H1 (cell line): Measurements from ENCODE around the gene ARL10.

ENCODE experiments used
- KDM5A ChIP-seq: fragments of 200-600 bp; IDR thresholded peaks from 2 replicates; pipeline ENCODE4 v1.7.1; 2012; ENCODE audit warnings: mild to moderate bottlenecking, low read length, inconsistent platforms, mixed read lengths
- POLR2AphosphoS5 ChIP-seq: IDR thresholded peaks from 2 replicates; pipeline ENCODE4 v1.6.1; 2011; ENCODE audit warnings: low read depth, low read length
- RBBP5 ChIP-seq: IDR thresholded peaks from 2 replicates; pipeline ENCODE4 v1.7.1; 2012; ENCODE audit warnings: low read depth, mild to moderate bottlenecking, inconsistent platforms, low read length, moderate library complexity, borderline replicate concordance
- SP1 ChIP-seq: IDR thresholded peaks from 2 replicates; pipeline ENCODE4 v1.6.1; 2011; ENCODE audit warnings: low read depth, low read length
- TF ChIP-seq, protein P1 (sequence below), 3 experiments: IDR thresholded peaks; 1 replicate in 2 of 3; 2 replicates in 1 of 3; pipeline versions ENCODE4 v1.5.1 to v1.6.1; 2011; ENCODE audit warnings: low read length in 3 of 3, mild to moderate bottlenecking in 3 of 3, inconsistent platforms in 2 of 3, low read depth in 1 of 3, moderate library complexity in 1 of 3; ENCODE audit not compliant: insufficient read depth in 1 of 3; ENCODE audit errors: control extremely low read depth in 1 of 3

DNA sequence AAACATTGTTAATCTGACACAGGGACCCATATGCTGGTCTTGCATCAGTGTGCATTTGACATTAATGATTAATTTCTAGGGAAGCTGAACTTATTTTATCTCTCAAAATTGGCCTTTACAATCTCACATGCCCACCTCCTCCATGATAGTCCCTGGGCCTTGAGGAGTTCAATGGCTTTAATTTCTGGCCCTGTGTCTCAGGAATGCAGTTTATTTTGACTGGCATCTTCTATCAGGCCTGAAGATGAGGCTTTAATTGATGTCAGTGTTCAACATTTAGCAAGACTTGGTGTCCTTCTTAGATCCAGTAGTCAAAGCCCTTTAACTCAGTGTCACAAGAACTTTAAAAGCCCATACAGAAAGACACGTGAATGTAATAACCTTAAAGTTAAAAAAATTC lies 61.6 kb downstream of the ARL10 start:
- TF ChIP-seq, protein P1, sequence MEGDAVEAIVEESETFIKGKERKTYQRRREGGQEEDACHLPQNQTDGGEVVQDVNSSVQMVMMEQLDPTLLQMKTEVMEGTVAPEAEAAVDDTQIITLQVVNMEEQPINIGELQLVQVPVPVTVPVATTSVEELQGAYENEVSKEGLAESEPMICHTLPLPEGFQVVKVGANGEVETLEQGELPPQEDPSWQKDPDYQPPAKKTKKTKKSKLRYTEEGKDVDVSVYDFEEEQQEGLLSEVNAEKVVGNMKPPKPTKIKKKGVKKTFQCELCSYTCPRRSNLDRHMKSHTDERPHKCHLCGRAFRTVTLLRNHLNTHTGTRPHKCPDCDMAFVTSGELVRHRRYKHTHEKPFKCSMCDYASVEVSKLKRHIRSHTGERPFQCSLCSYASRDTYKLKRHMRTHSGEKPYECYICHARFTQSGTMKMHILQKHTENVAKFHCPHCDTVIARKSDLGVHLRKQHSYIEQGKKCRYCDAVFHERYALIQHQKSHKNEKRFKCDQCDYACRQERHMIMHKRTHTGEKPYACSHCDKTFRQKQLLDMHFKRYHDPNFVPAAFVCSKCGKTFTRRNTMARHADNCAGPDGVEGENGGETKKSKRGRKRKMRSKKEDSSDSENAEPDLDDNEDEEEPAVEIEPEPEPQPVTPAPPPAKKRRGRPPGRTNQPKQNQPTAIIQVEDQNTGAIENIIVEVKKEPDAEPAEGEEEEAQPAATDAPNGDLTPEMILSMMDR (IDR thresholded peaks at IDR 0.05; ENCODE audit: control extremely low read depth in 1 of 3, insufficient read depth in 1 of 3, low read depth in 1 of 3, low read length in 3 of 3): no peak
- no peak for TF ChIP-seq RBBP5
- no peak for TF ChIP-seq SP1
- TF ChIP-seq KDM5A: no peak
- TF ChIP-seq POLR2AphosphoS5: no peak
